A673 (cell line): Measurements from ENCODE around the gene SIK3. TPM values are rescaled to one million over a fixed set of nuclear protein-coding genes. Genes with fewer than 3 reads are reported as not detected.

Experiments
- BruUV-seq: library from RNA; stranded (reverse); fragments of 400-500 nt; replicated peaks from 2 replicates; lab custom pipeline; 2021; lab: Mats Ljungman, UMichigan
- CTCF ChIA-PET: fragments of 300-600 bp; sonication (Branson Sonifier 250); formaldehyde crosslinking; loops from one replicate; lab custom pipeline; 2022; ENCODE audit warnings: antibody characterized with exemption; lab: Charles Lee
- POLR2A ChIA-PET: fragments of 300-600 bp; sonication (Branson Sonifier 250); formaldehyde crosslinking; loops from one replicate; lab custom pipeline; 2022; ENCODE audit warnings: antibody characterized with exemption; ENCODE audit not compliant: low non-redundant PET; lab: Charles Lee
- DNase-seq: peaks from one replicate; pipeline ENCODE4 v3.0.0-alpha.2; 2015; ENCODE audit warnings: low spot score
- H3K27ac ChIP-seq: fragments of 200-600 bp; sonication (generic); 2 replicates; pipeline ENCODE4 v1.5.1; 2016; ENCODE audit warnings: mixed run types, low read depth, mild to moderate bottlenecking, mixed read lengths, antibody characterized with exemption, low read length; ENCODE audit not compliant: poor library complexity, severe bottlenecking
- H3K27me3 ChIP-seq: fragments of 200-600 bp; sonication (generic); replicated peaks from 2 replicates; pipeline ENCODE4 v1.6.1; 2017; ENCODE audit warnings: mixed run types, low read depth, mild to moderate bottlenecking, mixed read lengths, antibody characterized with exemption, low read length; ENCODE audit not compliant: insufficient read depth, poor library complexity
- H3K36me3 ChIP-seq: fragments of 200-600 bp; sonication (generic); 2 replicates; pipeline ENCODE4 v1.6.1; 2016; ENCODE audit warnings: mixed run types, mild to moderate bottlenecking, mixed read lengths, antibody characterized with exemption, low read length; ENCODE audit not compliant: insufficient read depth, poor library complexity, severe bottlenecking
- H3K4me1 ChIP-seq: fragments of 200-600 bp; sonication (generic); 2 replicates; pipeline ENCODE4 v1.6.1; 2017; ENCODE audit warnings: mixed run types, mild to moderate bottlenecking, mixed read lengths, antibody characterized with exemption, low read length; ENCODE audit not compliant: insufficient read depth, poor library complexity, severe bottlenecking
- H3K4me3 ChIP-seq: fragments of 200-600 bp; sonication (generic); 2 replicates; pipeline ENCODE4 v1.5.1; 2016; ENCODE audit warnings: low read depth, mixed run types, mild to moderate bottlenecking, mixed read lengths, low read length; ENCODE audit not compliant: poor library complexity, severe bottlenecking
- H3K9me3 ChIP-seq: fragments of 200-600 bp; sonication (generic); 2 replicates; pipeline ENCODE4 v1.6.1; 2016; ENCODE audit warnings: mixed run types, low read depth, mild to moderate bottlenecking, mixed read lengths, antibody characterized with exemption, low read length; ENCODE audit not compliant: poor library complexity, severe bottlenecking
- EZH2 ChIP-seq: fragments of 200-600 bp; sonication (generic); IDR thresholded peaks from 2 replicates; pipeline ENCODE4 v1.6.1; 2017; ENCODE audit warnings: borderline replicate concordance, low read depth, mild to moderate bottlenecking, mixed read lengths, antibody characterized with exemption, low read length; ENCODE audit not compliant: poor library complexity, severe bottlenecking
- intact Hi-C: fragments of 100-400 bp; cut with micrococcal nuclease; formaldehyde crosslinking; loops from one replicate; pipeline ENCODE4 v1.10.0; 2022; ENCODE audit not compliant: unreplicated experiment
- total RNA-seq: library from RNA; stranded (reverse); gene quantifications from 2 replicates; pipeline ENCODE4 v1.2.3, GENCODE V29; 2021
- TF ChIP-seq, protein P1 (sequence below): fragments of 300-800, 200-600 bp; sonication (generic); conservative IDR thresholded peaks from 2 replicates; pipeline ENCODE4 v1.5.1; 2017; ENCODE audit warnings: low read depth, mild to moderate bottlenecking, antibody characterized with exemption, low read length, moderate library complexity, mixed read lengths

The SIK3 gene
- total RNA-seq, 1 experiment from 2014 or later = 81.7 TPM

DNA sequence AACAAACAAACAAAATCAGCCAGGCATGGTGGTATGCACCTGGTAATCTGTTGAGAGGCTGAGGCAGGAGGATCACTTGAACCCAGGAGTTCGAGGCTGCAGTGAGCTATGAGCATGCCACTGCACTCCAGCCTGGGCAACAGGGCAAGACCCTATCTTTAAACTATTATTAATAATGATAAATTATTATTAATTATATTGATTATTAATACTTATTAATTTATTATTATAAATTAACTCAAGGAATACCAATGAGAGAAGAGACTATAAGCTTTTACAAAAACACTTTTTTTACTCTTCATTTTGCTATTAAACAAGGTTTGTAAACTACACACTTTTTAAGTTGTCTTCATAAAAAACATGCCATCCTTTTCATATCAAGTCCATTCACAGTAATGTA lies 163.1 kb downstream of the SIK3 start:
- intact Hi-C loops = no loop called here
- BruUV-seq = no TSS peak
- DNase-seq = no peak
- Histone ChIP-seq H3K9me3 (no peaks in the 10 kb centered on the region), H3K4me3 (no peak overlapping the region), H3K27me3 (no peaks in the 10 kb centered on the region), H3K4me1 (peaks cover 29% of the 10 kb centered on the region), H3K36me3 (no peaks in the 10 kb centered on the region), H3K27ac (no peak overlapping the region)
- TF ChIP-seq, protein P1, sequence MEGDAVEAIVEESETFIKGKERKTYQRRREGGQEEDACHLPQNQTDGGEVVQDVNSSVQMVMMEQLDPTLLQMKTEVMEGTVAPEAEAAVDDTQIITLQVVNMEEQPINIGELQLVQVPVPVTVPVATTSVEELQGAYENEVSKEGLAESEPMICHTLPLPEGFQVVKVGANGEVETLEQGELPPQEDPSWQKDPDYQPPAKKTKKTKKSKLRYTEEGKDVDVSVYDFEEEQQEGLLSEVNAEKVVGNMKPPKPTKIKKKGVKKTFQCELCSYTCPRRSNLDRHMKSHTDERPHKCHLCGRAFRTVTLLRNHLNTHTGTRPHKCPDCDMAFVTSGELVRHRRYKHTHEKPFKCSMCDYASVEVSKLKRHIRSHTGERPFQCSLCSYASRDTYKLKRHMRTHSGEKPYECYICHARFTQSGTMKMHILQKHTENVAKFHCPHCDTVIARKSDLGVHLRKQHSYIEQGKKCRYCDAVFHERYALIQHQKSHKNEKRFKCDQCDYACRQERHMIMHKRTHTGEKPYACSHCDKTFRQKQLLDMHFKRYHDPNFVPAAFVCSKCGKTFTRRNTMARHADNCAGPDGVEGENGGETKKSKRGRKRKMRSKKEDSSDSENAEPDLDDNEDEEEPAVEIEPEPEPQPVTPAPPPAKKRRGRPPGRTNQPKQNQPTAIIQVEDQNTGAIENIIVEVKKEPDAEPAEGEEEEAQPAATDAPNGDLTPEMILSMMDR = no peak
- TF ChIP-seq EZH2 = no peak
- ChIA-PET POLR2A (no interaction called here), CTCF (interaction anchor here (0.6 kb wide), 1 partner anchor 163 kb away, joined by 4 read pairs; the partner anchor contains the start of gene SIK3)

DNA sequence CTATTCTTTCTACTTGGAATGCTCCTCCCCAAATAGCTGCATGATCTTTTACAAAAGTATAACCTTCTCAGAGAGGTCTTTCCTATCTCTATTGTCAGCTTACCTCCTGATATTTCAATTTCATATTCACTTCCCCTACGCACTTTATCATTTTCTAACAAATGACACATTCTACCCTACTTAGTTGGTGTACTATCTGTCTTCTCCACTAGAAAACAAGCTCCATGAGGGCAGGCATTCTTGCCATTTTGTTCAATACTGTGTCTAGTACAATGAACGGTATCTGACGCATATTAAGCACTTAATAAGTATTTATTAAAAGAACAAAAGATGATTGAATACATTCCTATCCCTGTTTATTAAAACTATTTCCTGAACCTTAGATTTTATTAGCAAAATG lies 164.3 kb downstream of the SIK3 start:
- ChIA-PET POLR2A (no interaction called here), CTCF (no interaction called here)
- H3K9me3 ChIP-seq = no peaks in the 10 kb centered on the region
- peaks cover 35% of the 10 kb centered on the region for H3K4me1 ChIP-seq
- no peak overlapping the region for H3K27ac ChIP-seq
- H3K27me3 ChIP-seq = no peaks in the 10 kb centered on the region
- TF ChIP-seq, protein P1 = no peak
- TF ChIP-seq EZH2 = no peak
- no peak for DNase-seq
- H3K36me3 ChIP-seq = no peaks in the 10 kb centered on the region
- BruUV-seq = no TSS peak
- H3K4me3 ChIP-seq = no peak overlapping the region
- intact Hi-C loops = no loop called here

DNA sequence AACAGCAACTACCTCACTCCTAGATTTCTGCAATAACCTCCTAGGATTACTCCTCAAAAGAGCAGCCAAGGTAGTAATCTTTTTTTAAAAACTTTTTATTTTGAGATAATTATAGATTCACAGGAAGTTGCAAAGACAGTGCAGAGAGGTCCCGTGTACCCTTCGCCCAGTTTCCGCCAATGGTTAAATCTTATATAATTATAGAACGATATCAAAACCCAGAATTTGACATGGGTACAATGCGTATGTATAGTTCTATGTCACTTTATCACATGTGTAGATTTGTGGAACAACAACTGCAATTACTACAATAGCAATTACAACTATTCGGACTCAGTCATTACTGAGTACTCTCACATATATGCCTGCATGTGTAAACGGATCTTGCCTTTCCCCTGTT lies 166.0 kb downstream of the SIK3 start:
- Histone ChIP-seq H3K9me3 (no peaks in the 10 kb centered on the region), H3K36me3 (no peaks in the 10 kb centered on the region), H3K4me3 (no peak overlapping the region), H3K4me1 (peaks cover 31% of the 10 kb centered on the region), H3K27me3 (no peaks in the 10 kb centered on the region), H3K27ac (no peak overlapping the region)
- intact Hi-C loops = no loop called here
- ChIA-PET POLR2A (no interaction called here), CTCF (no interaction called here)
- no TSS peak for BruUV-seq
- TF ChIP-seq, protein P1 = no peak
- TF ChIP-seq EZH2 = no peak
- DNase-seq = no peak
